PC-9 (cell line): Measurements from ENCODE around the gene MOCOS. TPM values are rescaled to one million over a fixed set of nuclear protein-coding genes. Genes with fewer than 3 reads are reported as not detected.
"Not testable (repeated sequence)": the region's sequence is repeated elsewhere in the genome, so short reads cannot be mapped to it uniquely, and the experiment has no call there.

Experiments used
- BruUV-seq: library from RNA; stranded (reverse); fragments of 400-500 nt; replicated peaks from 2 replicates; lab custom pipeline; 2021; lab: Mats Ljungman, UMichigan
- CTCF ChIA-PET: fragments of 300-600 bp; sonication (Branson Sonifier 250); formaldehyde crosslinking; loops from one replicate; lab custom pipeline; 2022; ENCODE audit warnings: antibody characterized with exemption; lab: Charles Lee
- POLR2A ChIA-PET: fragments of 300-600 bp; sonication (Branson Sonifier 250); formaldehyde crosslinking; loops from one replicate; lab custom pipeline; 2022; ENCODE audit warnings: antibody characterized with exemption; ENCODE audit not compliant: unreplicated experiment; lab: Charles Lee
- DNase-seq, 2 experiments: peaks; one replicate each; pipeline versions ENCODE4 v3.0.0 to v3.0.0-alpha.2; 2015 to 2022; ENCODE audit warnings: mixed read lengths in 1 of 2
- H2AFZ ChIP-seq: fragments of 200-600 bp; sonication (generic); 2 replicates; pipeline ENCODE4 v1.8.1; 2017; ENCODE audit warnings: antibody characterized with exemption
- H3F3A ChIP-seq: fragments of 200-600 bp; sonication (generic); 2 replicates; pipeline ENCODE4 v1.8.1; 2017; ENCODE audit warnings: antibody characterized with exemption, mild to moderate bottlenecking, low read depth; ENCODE audit not compliant: insufficient read depth
- H3K27ac ChIP-seq: fragments of 200-600 bp; sonication (generic); 2 replicates; pipeline ENCODE4 v1.6.1; 2016; ENCODE audit warnings: mixed run types
- H3K27me3 ChIP-seq: fragments of 200-600 bp; sonication (generic); 2 replicates; pipeline ENCODE4 v1.6.1; 2016; ENCODE audit warnings: low read depth, mixed run types; ENCODE audit not compliant: insufficient read depth
- H3K36me3 ChIP-seq: fragments of 200-600 bp; sonication (generic); 2 replicates; pipeline ENCODE4 v1.6.1; 2016; ENCODE audit warnings: low read depth, mixed run types
- H3K4me1 ChIP-seq: fragments of 200-600 bp; sonication (generic); replicated peaks from 2 replicates; pipeline ENCODE4 v1.6.1; 2016; ENCODE audit warnings: mixed run types; ENCODE audit not compliant: insufficient read depth
- H3K4me2 ChIP-seq: fragments of 200-600 bp; sonication (generic); 2 replicates; pipeline ENCODE4 v1.6.1; 2017; ENCODE audit warnings: mixed run types
- H3K4me3 ChIP-seq: fragments of 200-600 bp; sonication (generic); 2 replicates; pipeline ENCODE4 v1.6.1; 2016; ENCODE audit warnings: mixed run types
- H3K79me2 ChIP-seq: fragments of 200-600 bp; sonication (generic); 2 replicates; pipeline ENCODE4 v1.6.1; 2017; ENCODE audit warnings: low read depth, mixed run types
- H3K9me2 ChIP-seq: fragments of 200-600 bp; sonication (generic); 2 replicates; pipeline ENCODE4 v1.8.1; 2017; ENCODE audit warnings: mild to moderate bottlenecking; ENCODE audit not compliant: insufficient read depth
- H3K9me3 ChIP-seq: fragments of 200-600 bp; sonication (generic); 2 replicates; pipeline ENCODE4 v1.8.1; 2016; ENCODE audit warnings: low read depth; ENCODE audit not compliant: insufficient read depth
- H4K20me1 ChIP-seq: fragments of 200-600 bp; sonication (generic); 2 replicates; pipeline ENCODE4 v1.8.1; 2017; ENCODE audit not compliant: insufficient read depth
- CTCF ChIP-seq: fragments of 200-600 bp; sonication (generic); conservative IDR thresholded peaks from 2 replicates; pipeline ENCODE4 v1.6.1; 2017; ENCODE audit warnings: mixed run types, antibody characterized with exemption, mild to moderate bottlenecking, moderate library complexity
- EZH2 ChIP-seq: fragments of 200-600 bp; sonication (generic); IDR thresholded peaks from 2 replicates; pipeline ENCODE4 v1.8.0; 2017; ENCODE audit warnings: antibody characterized with exemption, low read depth
- intact Hi-C: fragments of 100-400 bp; cut with micrococcal nuclease; formaldehyde crosslinking; loops from one replicate; pipeline ENCODE4 v1.10.0; 2022; ENCODE audit not compliant: unreplicated experiment
- total RNA-seq: library from RNA; stranded (reverse); gene quantifications from 2 replicates; pipeline ENCODE4 v1.2.3, GENCODE V29; 2021

MOCOS gene
- total RNA-seq, 1 experiment from 2014 or later = 30.4 TPM

GRCh38 chr18:36167692-36168218 lies 19.5 kb upstream of the MOCOS start:
- intact Hi-C loops = no loop called here
- H3K4me1 ChIP-seq = no peaks in the 10 kb centered on the region
- no peak overlapping the region for H3K4me3 ChIP-seq
- DNase-seq = no peak
- H3K27me3 ChIP-seq = no peaks in the 10 kb centered on the region
- H3K9me2 ChIP-seq = no peaks in the 10 kb centered on the region
- no peaks in the 10 kb centered on the region for H3K79me2 ChIP-seq
- BruUV-seq = no TSS peak
- no peaks in the 10 kb centered on the region for H3F3A ChIP-seq
- peaks cover 24% of the 10 kb centered on the region for H3K36me3 ChIP-seq
- ChIA-PET POLR2A (no interaction called here), CTCF (no interaction called here)
- no peaks in the 10 kb centered on the region for H3K9me3 ChIP-seq
- H2AFZ ChIP-seq = no peak overlapping the region
- H4K20me1 ChIP-seq = no peaks in the 10 kb centered on the region
- H3K27ac ChIP-seq = no peak overlapping the region
- TF ChIP-seq CTCF = no peak
- TF ChIP-seq EZH2 = no peak
- H3K4me2 ChIP-seq = no peak overlapping the region

- H2AFZ ChIP-seq, H4K20me1 ChIP-seq, CTCF ChIA-PET, BruUV-seq, DNase-seq, H3K79me2 ChIP-seq, H3K4me1 ChIP-seq, H3K4me3 ChIP-seq, H3K4me2 ChIP-seq, H3K9me3 ChIP-seq, H3K27ac ChIP-seq, POLR2A ChIA-PET, intact Hi-C loops, H3K27me3 ChIP-seq, H3K9me2 ChIP-seq, H3F3A ChIP-seq: not testable (repeated sequence)
- H3K36me3 ChIP-seq = peaks cover 27% of the 10 kb centered on the region
Measured at GRCh38 chr18:36168296-36168695, 19.0 kb upstream of the MOCOS start.

- POLR2A ChIA-PET = no interaction called here
- intact Hi-C loops = no loop called here
- CTCF ChIA-PET = no interaction called here
Measured at GRCh38 chr18:36169938-36170337, 17.4 kb upstream of the MOCOS start.

More at GRCh38 chr18:36169938-36170337, 17.4 kb upstream of the MOCOS start:
- Histone ChIP-seq H3K27me3 (no peaks in the 10 kb centered on the region), H3K36me3 (peaks cover 25% of the 10 kb centered on the region), H3K9me3 (no peaks in the 10 kb centered on the region), H3K4me2 (no peak overlapping the region), H3F3A (no peaks in the 10 kb centered on the region), H2AFZ (no peak overlapping the region), H3K9me2 (no peaks in the 10 kb centered on the region), H3K4me3 (no peak overlapping the region), H3K27ac (no peak overlapping the region), H3K4me1 (no peaks in the 10 kb centered on the region), H4K20me1 (no peaks in the 10 kb centered on the region), H3K79me2 (no peaks in the 10 kb centered on the region)
- BruUV-seq = no TSS peak
- TF ChIP-seq CTCF (no peak), EZH2 (no peak)
- no peak for DNase-seq
